GM12864 (cell line): ENCODE results near the gene CACNA1C.

Source experiments
- DNase-seq: peaks from one replicate; pipeline ENCODE4 v3.0.0-alpha.2; 2011; ENCODE audit warnings: low read depth
- H3K4me3 ChIP-seq: 2 replicates; pipeline ENCODE4 v1.5.1; 2011; ENCODE audit warnings: mild to moderate bottlenecking, low read depth, low read length, control low read depth
- TF ChIP-seq, protein P1 (sequence below): IDR thresholded peaks from 2 replicates; pipeline ENCODE4 v1.5.1; 2011; ENCODE audit warnings: low read depth, mild to moderate bottlenecking, moderate library complexity, low read length, control low read depth, inconsistent platforms; ENCODE audit errors: missing control alignments

The CACNA1C gene

DNA sequence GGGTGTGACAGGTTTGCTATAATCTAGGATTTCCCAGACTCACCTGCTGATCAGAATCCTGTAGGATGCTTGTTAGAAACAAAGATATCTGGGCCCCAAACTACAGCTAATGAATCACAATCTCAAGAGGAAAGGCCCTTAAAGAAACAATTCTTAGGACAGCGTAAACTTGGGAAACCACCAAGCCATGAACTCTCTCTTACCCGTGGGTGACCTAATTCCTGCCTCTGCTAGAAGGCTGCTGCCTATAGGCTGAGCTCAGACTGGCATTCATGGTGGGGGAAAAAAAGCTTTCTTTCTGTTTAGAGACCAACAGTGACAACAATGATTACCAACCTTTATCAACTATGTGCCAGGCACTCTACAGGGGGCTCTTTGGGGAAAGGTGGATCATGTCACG is 528.0 kb downstream of the CACNA1C start:
- no peak for DNase-seq
- H3K4me3 ChIP-seq = no peak overlapping the region
- TF ChIP-seq, protein P1, sequence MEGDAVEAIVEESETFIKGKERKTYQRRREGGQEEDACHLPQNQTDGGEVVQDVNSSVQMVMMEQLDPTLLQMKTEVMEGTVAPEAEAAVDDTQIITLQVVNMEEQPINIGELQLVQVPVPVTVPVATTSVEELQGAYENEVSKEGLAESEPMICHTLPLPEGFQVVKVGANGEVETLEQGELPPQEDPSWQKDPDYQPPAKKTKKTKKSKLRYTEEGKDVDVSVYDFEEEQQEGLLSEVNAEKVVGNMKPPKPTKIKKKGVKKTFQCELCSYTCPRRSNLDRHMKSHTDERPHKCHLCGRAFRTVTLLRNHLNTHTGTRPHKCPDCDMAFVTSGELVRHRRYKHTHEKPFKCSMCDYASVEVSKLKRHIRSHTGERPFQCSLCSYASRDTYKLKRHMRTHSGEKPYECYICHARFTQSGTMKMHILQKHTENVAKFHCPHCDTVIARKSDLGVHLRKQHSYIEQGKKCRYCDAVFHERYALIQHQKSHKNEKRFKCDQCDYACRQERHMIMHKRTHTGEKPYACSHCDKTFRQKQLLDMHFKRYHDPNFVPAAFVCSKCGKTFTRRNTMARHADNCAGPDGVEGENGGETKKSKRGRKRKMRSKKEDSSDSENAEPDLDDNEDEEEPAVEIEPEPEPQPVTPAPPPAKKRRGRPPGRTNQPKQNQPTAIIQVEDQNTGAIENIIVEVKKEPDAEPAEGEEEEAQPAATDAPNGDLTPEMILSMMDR = no peak

DNA sequence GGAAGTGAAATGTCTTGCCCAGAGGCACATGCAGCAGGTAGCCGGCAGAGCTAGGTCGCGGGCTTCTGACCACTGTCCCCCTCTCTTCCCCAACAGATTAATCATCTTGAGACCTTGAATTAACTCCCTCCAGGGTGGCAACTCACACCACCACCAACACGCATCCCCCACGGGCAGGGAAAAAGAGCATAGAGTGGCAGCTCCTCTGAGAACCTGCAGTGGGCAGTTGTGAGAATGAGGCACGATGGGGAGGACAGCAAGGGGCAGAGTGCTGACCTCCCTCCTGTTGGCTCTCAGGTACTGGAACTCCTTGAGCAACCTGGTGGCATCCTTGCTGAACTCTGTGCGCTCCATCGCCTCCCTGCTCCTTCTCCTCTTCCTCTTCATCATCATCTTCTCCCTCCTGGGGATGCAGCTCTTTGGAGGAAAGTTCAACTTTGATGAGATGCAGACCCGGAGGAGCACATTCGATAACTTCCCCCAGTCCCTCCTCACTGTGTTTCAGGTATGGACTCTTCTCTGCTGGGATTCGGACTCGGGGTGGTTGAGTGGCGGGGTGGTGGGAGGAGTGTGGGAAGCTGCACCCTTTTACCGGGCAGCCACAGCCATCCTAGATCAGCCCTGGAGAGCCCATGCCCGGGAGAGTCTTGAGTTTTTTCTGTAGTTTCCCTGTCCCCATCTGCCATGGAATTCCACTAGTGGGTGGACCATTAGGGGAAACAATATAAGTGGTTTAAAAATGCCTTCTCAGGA is 528.7 kb downstream of the CACNA1C start:
- TF ChIP-seq, protein P1 = no peak
- DNase-seq = no peak
- H3K4me3 ChIP-seq = no peak overlapping the region

DNA sequence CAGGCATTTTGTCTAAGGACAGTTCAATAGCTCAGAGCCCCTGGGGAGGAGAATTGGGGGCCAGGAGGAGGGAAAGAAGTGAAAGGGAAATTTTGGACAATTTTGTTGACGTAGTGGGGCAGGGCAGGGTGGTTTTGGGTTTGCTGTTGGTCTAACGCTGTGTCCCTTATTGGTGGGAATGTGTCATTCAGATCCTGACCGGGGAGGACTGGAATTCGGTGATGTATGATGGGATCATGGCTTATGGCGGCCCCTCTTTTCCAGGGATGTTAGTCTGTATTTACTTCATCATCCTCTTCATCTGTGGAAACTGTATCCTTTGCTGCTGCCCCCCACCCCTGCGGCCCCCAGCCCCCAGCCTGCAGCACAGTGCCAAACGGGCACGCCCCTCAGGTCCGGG is 529.8 kb downstream of the CACNA1C start:
- TF ChIP-seq, protein P1 = no peak
- no peak for DNase-seq
- no peak overlapping the region for H3K4me3 ChIP-seq

DNA sequence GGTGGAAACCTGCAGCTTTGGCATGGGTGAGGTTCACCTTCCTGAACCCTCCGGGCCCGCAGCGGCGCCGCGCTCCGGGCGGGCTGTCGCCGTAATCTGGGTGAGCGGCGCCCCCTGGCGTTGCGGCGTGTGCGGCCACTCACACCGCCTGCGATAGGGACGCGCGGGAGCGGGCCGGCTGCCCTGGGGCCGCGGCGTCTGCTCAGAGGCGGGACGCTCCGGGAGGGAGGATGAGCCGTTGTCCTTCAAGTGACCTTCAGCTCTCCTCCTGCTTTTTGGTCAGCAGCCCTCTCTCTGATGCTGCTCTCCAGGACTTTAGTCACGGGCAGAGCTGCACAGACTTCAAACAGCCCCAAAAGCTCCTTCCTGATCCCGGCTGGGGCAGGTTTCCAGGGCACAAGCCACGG is 530.3 kb downstream of the CACNA1C start:
- H3K4me3 ChIP-seq = no peak overlapping the region
- TF ChIP-seq, protein P1 = peak; percentile 79
- peak; percentile 7 for DNase-seq

DNA sequence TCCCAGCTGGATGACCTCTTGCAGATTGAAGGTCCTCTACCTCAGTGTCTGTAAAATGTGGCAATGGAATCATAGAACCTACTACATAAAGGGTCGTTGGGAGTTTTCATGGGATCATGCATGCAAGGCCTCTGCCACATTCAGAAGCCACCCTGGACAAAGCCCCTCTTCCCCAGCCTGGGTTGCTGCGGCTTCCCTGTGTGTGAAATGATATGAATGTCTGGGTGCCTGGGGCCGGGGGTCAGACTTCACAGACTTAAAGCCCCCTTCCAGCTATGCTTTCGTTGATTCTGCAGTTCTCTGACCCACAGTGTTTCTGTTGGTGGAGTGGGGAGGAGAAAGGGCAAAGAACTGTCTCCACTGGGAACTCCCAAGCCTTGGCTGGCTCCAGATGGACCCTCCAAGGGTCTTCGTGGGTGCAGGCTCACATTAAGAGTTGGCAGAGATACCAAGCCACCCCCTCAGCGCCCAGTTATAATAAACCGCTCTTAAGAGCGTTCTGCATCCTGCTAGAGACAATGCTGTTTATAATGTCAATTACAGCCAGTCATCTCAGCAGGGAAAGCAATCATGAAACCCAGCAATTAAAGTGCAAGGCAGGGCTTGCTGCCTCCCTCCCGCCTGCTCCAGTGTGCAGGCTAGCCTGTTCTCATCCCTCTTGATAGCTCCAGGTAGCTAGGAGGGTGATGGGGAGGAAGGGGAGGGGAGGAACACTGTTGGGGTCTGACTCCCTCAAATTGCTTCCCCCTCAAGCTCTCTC is 531.0 kb downstream of the CACNA1C start:
- no peak for DNase-seq
- TF ChIP-seq, protein P1 = no peak
- H3K4me3 ChIP-seq = no peak overlapping the region

DNA sequence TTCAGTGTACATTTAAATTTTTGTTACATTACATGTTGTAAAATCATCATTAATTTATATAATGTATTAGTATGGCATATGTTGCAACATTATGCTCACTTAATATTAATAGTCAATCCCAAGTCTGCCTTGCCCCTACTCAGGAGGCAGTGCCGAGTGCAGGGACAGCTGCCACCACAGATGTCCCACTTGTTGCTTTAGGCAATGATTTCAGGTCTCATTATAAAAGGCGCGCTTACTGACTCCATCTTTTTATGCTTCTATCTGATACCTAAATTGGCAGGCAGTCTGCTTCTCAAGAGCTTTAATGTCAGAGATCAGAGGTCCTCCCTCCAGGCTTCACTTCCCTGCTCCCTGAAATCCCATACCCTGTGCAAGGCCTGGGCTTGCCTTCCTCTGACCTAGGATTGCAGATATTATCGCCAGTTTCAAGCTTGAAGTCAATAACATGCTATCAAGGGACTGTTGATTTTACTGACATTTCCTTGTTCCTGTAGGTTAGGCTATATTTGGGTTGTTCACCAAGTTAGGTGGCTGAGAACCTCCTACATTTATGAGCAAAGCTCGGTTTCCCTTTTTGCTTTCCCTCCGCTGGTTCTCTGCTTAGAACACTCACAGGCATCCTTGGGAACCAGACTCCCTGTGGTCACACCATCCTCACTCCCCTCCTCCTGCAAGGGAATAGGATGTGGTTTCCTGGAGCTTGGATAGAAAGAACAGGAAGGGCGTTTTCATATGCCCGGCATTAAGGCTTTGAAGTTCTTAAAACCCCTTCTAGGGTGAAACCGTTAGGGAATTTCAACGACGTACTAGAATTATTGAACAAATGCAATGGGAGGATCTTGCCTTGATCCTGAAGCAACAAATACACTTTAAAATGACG is 533.6 kb downstream of the CACNA1C start:
- DNase-seq = no peak
- no peak overlapping the region for H3K4me3 ChIP-seq
- TF ChIP-seq, protein P1 = no peak
